Nephron progenitor cell (in vitro differentiated cells): ENCODE measurements around the gene CGREF1.

Experiments
- DNase-seq: peaks from one replicate; pipeline ENCODE4 v3.0.0; 2021
- H3K27ac Mint-ChIP-seq: 2 replicates; pipeline ENCODE4 v1.8.0; 2021; ENCODE audit warnings: mild to moderate bottlenecking, moderate library complexity, mixed read lengths
- H3K27me3 Mint-ChIP-seq: 2 replicates; pipeline ENCODE4 v1.8.0; 2021; ENCODE audit warnings: mild to moderate bottlenecking, low read depth, mixed read lengths; ENCODE audit not compliant: poor library complexity
- H3K36me3 Mint-ChIP-seq: 2 replicates; pipeline ENCODE4 v1.8.0; 2021; ENCODE audit warnings: low read depth, mixed read lengths
- H3K4me1 Mint-ChIP-seq: 2 replicates; pipeline ENCODE4 v1.8.0; 2021; ENCODE audit warnings: mixed read lengths
- H3K4me3 Mint-ChIP-seq: 2 replicates; pipeline ENCODE4 v1.8.0; 2021; ENCODE audit warnings: mild to moderate bottlenecking, moderate library complexity, mixed read lengths
- H3K9me3 Mint-ChIP-seq: 2 replicates; pipeline ENCODE4 v1.8.0; 2021; ENCODE audit warnings: mild to moderate bottlenecking, moderate library complexity, mixed read lengths
- TF ChIP-seq, protein P1 (sequence below): fragments of 200-600 bp; sonication (generic); IDR thresholded peaks from 2 replicates; pipeline ENCODE4 v1.5.0; 2021; ENCODE audit warnings: antibody characterized with exemption

Gene CGREF1

DNA sequence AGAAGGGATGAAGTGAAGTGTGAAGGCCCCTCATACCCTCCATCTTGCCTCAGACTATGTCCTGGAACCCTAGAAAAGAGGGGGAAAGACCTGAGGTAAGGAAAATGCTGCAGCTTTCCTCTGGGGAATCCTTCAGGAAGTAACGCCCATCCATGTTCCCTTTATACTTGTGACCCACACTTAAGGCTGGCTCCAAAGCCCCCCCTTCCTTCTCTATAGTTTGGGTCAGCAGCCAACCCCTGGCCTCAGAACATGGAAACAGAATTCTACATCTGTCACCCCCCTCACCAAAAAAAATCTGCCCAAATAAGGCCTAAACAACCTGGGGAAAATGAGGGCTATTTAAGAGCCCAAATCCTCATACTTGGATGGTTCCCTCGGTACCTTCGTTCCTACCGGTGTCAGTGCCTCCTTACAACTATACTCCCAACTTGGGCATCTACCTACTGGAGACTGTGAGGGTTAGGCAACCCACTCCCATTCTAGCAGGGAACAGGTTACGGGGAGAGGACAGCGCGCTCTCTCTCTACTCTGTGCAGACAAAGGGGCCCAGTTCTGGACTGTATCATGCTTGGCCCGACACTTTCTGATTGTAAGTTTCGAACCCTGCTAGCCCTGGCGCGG, 48.2 kb downstream of the CGREF1 start:
- H3K4me3 Mint-ChIP-seq: peak overlapping the region; percentile 99
- H3K9me3 Mint-ChIP-seq: no peaks in the 10 kb centered on the region
- H3K27ac Mint-ChIP-seq: peak overlapping the region; percentile 98
- peaks cover 3% of the 10 kb centered on the region for H3K27me3 Mint-ChIP-seq
- no peak for DNase-seq
- peaks cover 67% of the 10 kb centered on the region for H3K4me1 Mint-ChIP-seq
- H3K36me3 Mint-ChIP-seq: peaks cover 48% of the 10 kb centered on the region
- TF ChIP-seq, protein P1, sequence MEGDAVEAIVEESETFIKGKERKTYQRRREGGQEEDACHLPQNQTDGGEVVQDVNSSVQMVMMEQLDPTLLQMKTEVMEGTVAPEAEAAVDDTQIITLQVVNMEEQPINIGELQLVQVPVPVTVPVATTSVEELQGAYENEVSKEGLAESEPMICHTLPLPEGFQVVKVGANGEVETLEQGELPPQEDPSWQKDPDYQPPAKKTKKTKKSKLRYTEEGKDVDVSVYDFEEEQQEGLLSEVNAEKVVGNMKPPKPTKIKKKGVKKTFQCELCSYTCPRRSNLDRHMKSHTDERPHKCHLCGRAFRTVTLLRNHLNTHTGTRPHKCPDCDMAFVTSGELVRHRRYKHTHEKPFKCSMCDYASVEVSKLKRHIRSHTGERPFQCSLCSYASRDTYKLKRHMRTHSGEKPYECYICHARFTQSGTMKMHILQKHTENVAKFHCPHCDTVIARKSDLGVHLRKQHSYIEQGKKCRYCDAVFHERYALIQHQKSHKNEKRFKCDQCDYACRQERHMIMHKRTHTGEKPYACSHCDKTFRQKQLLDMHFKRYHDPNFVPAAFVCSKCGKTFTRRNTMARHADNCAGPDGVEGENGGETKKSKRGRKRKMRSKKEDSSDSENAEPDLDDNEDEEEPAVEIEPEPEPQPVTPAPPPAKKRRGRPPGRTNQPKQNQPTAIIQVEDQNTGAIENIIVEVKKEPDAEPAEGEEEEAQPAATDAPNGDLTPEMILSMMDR: no peak

DNA sequence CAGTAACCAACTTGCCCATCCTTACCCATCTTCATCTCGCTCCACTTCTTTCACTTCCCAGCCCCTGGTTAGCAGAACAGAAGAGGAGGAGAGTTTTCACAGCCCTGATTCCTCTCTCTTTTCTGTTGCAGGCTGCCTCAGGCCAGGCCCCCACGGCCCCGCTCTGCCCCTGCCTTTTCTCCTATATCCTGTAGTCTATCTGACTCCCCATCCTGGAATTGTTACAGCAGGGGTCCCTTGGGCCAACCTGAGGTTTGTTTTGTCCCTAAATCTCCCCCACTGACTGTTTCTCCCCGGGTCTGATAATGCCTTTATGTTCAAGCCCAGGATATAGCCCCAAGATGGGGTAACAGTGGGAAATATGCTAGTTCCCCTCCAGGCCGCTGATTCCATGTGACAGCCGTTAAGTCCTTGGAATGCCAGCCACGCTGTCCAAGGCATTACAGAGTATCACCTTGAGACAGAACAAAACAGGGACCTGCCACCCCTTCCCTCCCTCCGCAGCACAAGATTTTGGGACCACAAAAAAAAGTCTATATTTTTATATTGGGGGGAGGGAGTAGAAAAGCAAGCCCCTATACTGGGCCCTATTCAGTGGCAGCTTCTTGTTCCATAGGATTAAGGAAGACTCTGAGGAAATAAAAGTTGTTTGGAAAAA, 48.8 kb downstream of the CGREF1 start:
- DNase-seq: no peak
- TF ChIP-seq, protein P1: no peak
- peaks cover 55% of the 10 kb centered on the region for H3K36me3 Mint-ChIP-seq
- peak overlapping the region; percentile 99 for H3K4me3 Mint-ChIP-seq
- peak overlapping the region; percentile 44 for H3K27ac Mint-ChIP-seq
- H3K27me3 Mint-ChIP-seq: peaks cover 3% of the 10 kb centered on the region
- H3K9me3 Mint-ChIP-seq: no peaks in the 10 kb centered on the region
- H3K4me1 Mint-ChIP-seq: peaks cover 62% of the 10 kb centered on the region

DNA sequence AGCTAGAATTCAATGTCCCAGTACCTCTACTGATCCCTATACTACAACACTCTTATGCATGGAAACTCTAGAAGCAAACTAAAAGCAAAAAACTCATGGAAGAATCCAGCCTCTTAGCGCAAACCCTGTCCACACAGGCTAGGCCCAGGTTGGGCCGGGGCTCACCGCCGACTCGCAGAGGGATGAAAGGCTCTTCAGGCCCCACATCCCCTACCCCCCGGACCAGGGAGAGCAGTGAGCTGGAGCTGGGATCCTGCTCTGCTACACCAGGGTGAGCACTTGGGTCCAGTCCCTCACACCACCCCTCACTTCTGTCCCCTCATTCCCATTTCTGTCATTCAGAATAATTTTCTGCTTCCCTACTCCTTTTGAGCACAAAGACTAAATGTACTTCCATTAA, 49.5 kb downstream of the CGREF1 start:
- Mint-ChIP-seq H3K27me3 (peaks cover 3% of the 10 kb centered on the region), H3K4me1 (peaks cover 56% of the 10 kb centered on the region), H3K4me3 (peak overlapping the region; percentile 99), H3K9me3 (no peaks in the 10 kb centered on the region), H3K36me3 (peaks cover 61% of the 10 kb centered on the region), H3K27ac (peak overlapping the region; percentile 44)
- TF ChIP-seq, protein P1: no peak
- DNase-seq: no peak

DNA sequence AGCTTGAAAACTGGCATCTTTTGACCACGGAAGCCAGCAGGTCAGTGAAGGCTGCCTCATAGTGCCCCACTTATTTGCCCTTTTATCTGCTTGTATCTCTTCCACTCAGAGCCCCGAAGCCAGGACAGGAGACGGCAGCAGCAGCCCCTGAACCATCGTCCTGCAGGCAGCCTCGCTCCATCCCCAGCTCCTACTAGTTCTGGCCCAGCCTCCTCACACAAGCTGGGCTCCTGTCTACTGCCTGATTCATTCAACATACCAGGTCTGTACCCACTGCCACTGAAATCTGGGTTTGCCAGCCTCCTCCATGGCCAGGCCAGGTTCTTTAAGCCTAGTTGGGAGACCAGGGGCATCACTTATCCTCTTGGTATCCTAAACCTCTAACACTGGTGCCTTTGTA, 51.5 kb downstream of the CGREF1 start:
- peaks cover 3% of the 10 kb centered on the region for H3K27me3 Mint-ChIP-seq
- peaks cover 77% of the 10 kb centered on the region for H3K36me3 Mint-ChIP-seq
- no peak overlapping the region for H3K27ac Mint-ChIP-seq
- peaks cover 38% of the 10 kb centered on the region for H3K4me1 Mint-ChIP-seq
- TF ChIP-seq, protein P1: no peak
- no peak for DNase-seq
- no peaks in the 10 kb centered on the region for H3K9me3 Mint-ChIP-seq
- no peak overlapping the region for H3K4me3 Mint-ChIP-seq

DNA sequence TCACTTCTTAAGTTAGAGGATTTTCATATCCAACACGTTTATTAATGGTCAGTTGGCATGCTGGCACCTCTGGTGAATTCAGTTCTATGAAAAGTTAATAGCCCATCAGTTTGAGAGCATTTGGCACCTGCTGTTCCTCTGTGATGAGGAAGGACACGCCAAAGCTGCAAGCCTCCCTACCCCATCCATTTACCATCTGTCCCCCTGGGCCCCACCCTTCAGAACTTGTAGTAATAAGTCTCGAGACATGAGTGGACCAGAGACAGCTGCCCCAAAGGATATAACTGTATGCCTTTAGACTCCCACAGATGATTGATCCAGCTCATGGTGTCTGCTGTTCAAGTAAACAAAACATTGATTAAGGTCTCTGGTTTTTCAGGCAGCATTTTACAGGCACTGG, 53.8 kb downstream of the CGREF1 start:
- no peak for DNase-seq
- no peaks in the 10 kb centered on the region for H3K9me3 Mint-ChIP-seq
- no peak overlapping the region for H3K4me3 Mint-ChIP-seq
- H3K36me3 Mint-ChIP-seq: peaks cover 73% of the 10 kb centered on the region
- TF ChIP-seq, protein P1: no peak
- peaks cover 22% of the 10 kb centered on the region for H3K4me1 Mint-ChIP-seq
- peaks cover 3% of the 10 kb centered on the region for H3K27me3 Mint-ChIP-seq
- H3K27ac Mint-ChIP-seq: no peak overlapping the region

DNA sequence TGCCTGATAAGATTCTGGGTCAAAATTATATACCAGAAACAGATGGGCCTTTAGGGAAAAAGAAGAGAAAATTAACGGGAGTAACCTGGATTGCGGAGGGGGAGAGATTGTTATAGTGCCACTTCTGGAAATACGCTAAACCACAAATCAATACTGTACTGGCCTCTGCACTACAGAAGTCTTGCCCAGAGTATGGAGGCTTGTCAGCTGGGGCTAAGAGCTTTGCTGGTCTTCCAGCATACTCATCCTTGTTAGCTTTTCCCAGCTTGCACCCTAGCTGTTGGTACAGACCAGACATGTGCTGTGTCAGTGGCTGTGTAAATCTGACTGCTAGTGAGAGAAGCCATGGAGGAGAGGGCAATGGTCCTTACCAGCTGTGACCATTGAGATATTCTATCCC, 58.6 kb downstream of the CGREF1 start:
- H3K36me3 Mint-ChIP-seq: peaks cover 62% of the 10 kb centered on the region
- H3K4me1 Mint-ChIP-seq: no peaks in the 10 kb centered on the region
- TF ChIP-seq, protein P1: no peak
- H3K27me3 Mint-ChIP-seq: no peaks in the 10 kb centered on the region
- H3K9me3 Mint-ChIP-seq: no peaks in the 10 kb centered on the region
- H3K27ac Mint-ChIP-seq: no peak overlapping the region
- H3K4me3 Mint-ChIP-seq: no peak overlapping the region
- DNase-seq: no peak
